ENCODE data around the gene TSSK6.

Gene TSSK6

DNA sequence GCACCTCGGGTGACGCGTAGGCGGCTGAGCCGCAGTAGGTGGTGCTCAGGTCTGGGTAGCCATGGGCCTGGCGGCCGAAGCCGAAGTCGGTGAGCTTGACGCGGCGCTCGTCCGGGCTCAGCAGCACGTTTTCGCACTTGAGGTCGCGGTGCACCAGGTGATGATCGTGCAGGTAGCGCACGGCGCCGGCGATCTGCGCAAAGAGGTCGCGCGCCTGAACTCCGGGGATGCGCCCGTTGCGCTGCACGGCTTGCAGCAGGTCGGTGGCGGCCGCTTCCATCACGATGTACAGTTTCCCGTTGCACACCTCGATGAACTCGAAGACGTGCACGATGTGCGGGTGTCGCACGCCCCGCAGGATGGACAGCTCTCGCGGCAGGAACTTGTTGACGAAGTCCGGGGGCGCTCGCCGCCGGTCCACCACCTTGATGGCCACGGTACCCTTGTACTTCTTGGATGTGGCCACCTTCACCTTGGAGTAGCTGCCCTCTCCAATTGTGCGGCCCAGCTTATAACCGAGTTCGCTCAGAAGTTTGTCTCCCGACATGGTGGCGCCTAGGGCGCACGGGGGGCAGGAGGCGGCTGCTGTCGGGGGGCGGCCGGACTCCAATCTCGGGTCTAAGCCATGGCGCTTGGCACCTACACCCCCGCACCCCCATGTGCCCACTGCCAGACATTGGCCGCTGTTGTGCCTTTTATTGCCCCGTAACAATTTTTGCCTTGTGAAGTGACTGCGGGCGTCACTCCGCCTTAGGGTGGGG is at the start of gene TSSK6:
TSS of gene TSSK6 (minus strand) at position 668 of the 761 bp plus-strand sequence. CDS start at position 547, 121 bp downstream.
- TF ChIP-seq, protein P1, sequence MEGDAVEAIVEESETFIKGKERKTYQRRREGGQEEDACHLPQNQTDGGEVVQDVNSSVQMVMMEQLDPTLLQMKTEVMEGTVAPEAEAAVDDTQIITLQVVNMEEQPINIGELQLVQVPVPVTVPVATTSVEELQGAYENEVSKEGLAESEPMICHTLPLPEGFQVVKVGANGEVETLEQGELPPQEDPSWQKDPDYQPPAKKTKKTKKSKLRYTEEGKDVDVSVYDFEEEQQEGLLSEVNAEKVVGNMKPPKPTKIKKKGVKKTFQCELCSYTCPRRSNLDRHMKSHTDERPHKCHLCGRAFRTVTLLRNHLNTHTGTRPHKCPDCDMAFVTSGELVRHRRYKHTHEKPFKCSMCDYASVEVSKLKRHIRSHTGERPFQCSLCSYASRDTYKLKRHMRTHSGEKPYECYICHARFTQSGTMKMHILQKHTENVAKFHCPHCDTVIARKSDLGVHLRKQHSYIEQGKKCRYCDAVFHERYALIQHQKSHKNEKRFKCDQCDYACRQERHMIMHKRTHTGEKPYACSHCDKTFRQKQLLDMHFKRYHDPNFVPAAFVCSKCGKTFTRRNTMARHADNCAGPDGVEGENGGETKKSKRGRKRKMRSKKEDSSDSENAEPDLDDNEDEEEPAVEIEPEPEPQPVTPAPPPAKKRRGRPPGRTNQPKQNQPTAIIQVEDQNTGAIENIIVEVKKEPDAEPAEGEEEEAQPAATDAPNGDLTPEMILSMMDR (IDR thresholded peaks at IDR 0.05; ENCODE audit: control extremely low read depth, extremely low read depth, low read depth, missing control alignments): no peak
- POLR2A ChIA-PET: interaction anchor here (0.6 kb wide), 1 partner anchor 197 kb away, joined by 5 read pairs; no protein-coding TSS in a partner anchor
- CTCF ChIA-PET: interaction anchor here (1.0 to 2.3 kb wide), 7 partner anchors 10 to 153 kb away, joined by 3 to 7 read pairs (median 4); no protein-coding TSS in a partner anchor
- DNase-seq (ENCODE audit: extremely low spot score): no peak

DNA sequence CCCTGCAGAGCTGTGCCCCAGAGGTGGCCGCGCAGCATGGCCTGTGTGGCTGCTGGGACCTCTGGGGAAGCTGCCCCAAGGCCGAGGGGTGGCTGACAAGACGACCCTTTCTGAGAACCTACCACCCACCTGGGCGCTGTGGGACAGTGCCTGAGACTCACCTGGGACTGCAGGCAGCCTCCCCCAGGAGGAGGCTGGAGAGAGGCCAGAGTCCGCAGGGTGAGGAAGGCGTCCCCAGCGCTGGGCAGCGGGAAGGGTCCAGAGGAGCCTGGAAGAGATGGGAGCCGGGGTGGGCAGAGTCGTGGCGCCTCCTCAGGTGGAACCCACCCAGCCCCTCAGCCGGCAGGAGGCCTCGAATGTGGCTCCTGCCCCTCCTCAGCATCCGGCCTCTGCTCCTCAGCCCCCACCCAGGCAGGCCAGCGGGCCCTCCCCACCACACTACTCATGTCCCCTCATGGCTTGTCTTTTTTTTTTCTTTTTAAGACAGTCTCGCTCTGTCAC is 48.0 kb upstream of the TSSK6 start:
- DNase-seq (ENCODE audit: extremely low spot score): no peak
- CTCF ChIA-PET: interaction anchor here (0.7 kb wide), 1 partner anchor 9 kb away, joined by 3 read pairs; no protein-coding TSS in a partner anchor
- POLR2A ChIA-PET: no interaction called here

DNA sequence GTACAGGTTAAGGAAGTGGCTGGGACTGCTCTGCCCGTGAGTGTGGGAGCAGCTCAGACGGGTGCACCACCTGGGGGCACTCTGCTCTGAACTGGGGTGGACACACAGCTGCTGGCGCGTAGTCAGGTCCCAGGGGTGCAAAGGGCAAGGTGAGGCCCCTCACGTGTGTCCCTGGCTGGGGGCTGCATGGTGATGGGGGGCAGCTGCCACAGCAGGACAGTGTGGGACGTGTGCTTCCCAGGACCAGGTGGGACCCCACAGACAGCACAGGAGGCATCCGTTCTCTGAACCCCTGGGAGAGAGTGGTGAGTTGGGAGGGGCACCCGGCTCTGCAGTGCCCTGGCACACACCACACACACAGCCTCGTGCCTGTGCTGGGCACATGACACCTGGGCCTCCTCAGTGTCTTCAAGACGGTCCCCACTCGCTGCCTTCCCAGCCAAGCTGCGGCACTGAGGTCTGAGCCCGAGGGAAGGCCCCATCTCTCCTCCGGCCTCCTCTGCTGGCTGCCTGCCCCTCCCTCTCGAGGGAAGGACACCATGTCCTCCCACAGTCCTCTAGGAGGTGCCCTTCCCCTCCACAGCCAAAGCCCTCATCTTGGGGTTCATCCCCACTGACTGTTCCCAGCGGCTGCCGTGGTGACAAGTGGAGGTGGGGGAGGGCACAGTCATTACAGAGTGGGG is 47.5 kb upstream of the TSSK6 start:
- CTCF ChIA-PET: interaction anchor here (0.7 to 2.9 kb wide), 3 partner anchors 9 to 18 kb away, joined by 3 to 17 read pairs (median 3); no protein-coding TSS in a partner anchor
- DNase-seq (ENCODE audit: extremely low spot score): no peak
- TF ChIP-seq, protein P1 (IDR thresholded peaks at IDR 0.05; ENCODE audit: control extremely low read depth, extremely low read depth, low read depth, missing control alignments): peak; percentile 32
- POLR2A ChIA-PET: no interaction called here

More for the DNA sequence above, 48.0 kb upstream of the TSSK6 start:
- TF ChIP-seq, protein P1 (IDR thresholded peaks at IDR 0.05; ENCODE audit: control extremely low read depth, extremely low read depth, low read depth, missing control alignments): no peak

DNA sequence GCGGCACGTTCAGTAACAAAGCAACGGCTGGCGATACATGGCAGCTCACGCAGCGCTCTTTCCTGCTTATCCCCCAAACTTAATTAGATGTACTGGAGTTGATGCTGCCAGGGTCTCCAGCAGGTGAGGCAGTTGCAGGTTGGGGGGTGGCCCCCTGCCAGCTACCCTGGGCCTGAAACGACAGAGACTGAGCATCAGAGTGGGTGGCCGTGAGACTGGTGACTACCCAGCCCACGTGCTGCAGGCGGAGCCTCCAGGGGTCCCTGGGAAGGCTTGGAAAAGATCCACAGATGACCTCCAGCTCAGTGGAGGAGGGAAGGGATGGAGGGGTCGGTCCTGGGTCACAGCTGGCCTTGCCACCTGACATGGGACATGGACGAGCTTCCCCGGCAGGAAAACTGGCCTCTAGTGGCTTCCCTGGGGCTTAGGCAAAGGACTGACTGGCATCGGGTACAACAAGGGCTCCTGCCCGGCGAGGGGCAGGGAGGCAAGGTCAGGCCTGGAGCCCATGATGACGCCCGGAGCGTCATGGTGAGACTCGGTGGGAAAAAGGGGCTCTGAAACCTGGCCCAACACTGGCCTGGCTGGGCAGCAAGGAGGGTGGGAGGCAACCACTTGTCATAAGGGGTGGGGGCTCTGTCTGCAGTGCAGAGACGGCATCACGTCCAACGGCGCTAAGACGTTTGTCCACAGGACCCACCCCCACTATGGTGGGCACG is 46.8 kb upstream of the TSSK6 start:
- POLR2A ChIA-PET: no interaction called here
- no peak for DNase-seq (ENCODE audit: extremely low spot score)
- CTCF ChIA-PET: interaction anchor here (1.3 to 2.9 kb wide), 2 partner anchors 9 to 19 kb away, joined by 3 to 17 read pairs; no protein-coding TSS in a partner anchor
- TF ChIP-seq, protein P1 (IDR thresholded peaks at IDR 0.05; ENCODE audit: control extremely low read depth, extremely low read depth, low read depth, missing control alignments): no peak

DNA sequence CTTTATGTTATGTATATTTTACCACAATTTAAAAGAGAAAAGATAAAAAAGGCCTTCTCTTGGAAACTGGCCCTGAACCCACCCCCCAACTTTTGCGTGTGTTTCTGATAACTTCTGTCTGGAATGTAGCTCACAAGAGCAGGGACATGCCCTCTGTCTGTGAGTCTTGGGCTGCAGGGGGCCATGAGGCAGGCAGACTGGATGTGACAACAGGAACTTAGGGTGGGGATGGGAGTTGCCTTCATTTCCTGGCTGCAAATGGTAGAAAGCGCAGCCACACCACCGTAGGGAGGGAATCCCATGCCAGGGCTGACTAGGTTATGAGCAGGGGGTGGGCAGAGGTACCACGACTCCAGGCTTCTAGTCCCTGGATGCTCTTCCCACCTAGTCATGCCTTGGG is 44.6 kb upstream of the TSSK6 start:
- ChIA-PET CTCF (interaction anchor here (1.1 to 1.2 kb wide), 2 partner anchors 10 to 15 kb away, joined by 3 to 4 read pairs; no protein-coding TSS in a partner anchor), POLR2A (no interaction called here)
- DNase-seq (ENCODE audit: extremely low spot score): no peak
- TF ChIP-seq, protein P1 (IDR thresholded peaks at IDR 0.05; ENCODE audit: control extremely low read depth, extremely low read depth, low read depth, missing control alignments): no peak
